Spleen (tissue), 11 donors: Measurements from ENCODE around the gene TDRD3. TPM values are rescaled to one million over a fixed set of nuclear protein-coding genes. Genes with fewer than 3 reads are reported as not detected.

Experiments
- DNase-seq: peaks from one replicate; pipeline ENCODE4 v3.0.0-alpha.2; 2020
- H3K27ac ChIP-seq, 8 donors: fragments of 200-600 bp; sonication (generic) in 7 of 8; 1 replicate in 4 of 8; 2 replicates in 4 of 8; pipeline versions ENCODE4 v1.5.0 to v1.8.0; 2016 to 2021; ENCODE audit warnings: inconsistent platforms in 4 of 8, mild to moderate bottlenecking in 4 of 8, moderate library complexity in 1 of 8
- H3K27me3 ChIP-seq, 7 donors: fragments of 200-600 bp; sonication (generic) in 6 of 7; replicated peaks in 1 of 7; 1 replicate in 4 of 7; 2 replicates in 3 of 7; pipeline versions ENCODE4 v1.5.0 to v1.8.0; 2016 to 2021; ENCODE audit warnings: inconsistent platforms in 3 of 7, mild to moderate bottlenecking in 1 of 7
- H3K36me3 ChIP-seq, 6 donors: fragments of 200-600 bp; sonication (generic) in 5 of 6; 1 replicate in 4 of 6; 2 replicates in 2 of 6; pipeline versions ENCODE4 v1.5.0 to v1.8.0; 2016 to 2021; ENCODE audit warnings: inconsistent platforms in 2 of 6
- H3K4me1 ChIP-seq, 6 donors: fragments of 200-600 bp; sonication (generic) in 5 of 6; 1 replicate in 3 of 6; 2 replicates in 3 of 6; pipeline versions ENCODE4 v1.5.0 to v1.8.0; 2016 to 2021; ENCODE audit warnings: inconsistent platforms in 3 of 6
- H3K4me3 ChIP-seq, 8 donors: fragments of 200-600 bp; sonication (generic) in 7 of 8; 1 replicate in 4 of 8; 2 replicates in 4 of 8; pipeline versions ENCODE4 v1.5.0 to v1.8.0; 2016 to 2021; ENCODE audit warnings: inconsistent platforms in 4 of 8, mild to moderate bottlenecking in 4 of 8, moderate library complexity in 2 of 8
- H3K9me3 ChIP-seq, 8 donors: fragments of 200-600 bp; sonication (generic) in 7 of 8; 1 replicate in 4 of 8; 2 replicates in 4 of 8; pipeline versions ENCODE4 v1.5.0 to v1.8.0; 2016 to 2021; ENCODE audit warnings: inconsistent platforms in 4 of 8
- CTCF ChIP-seq, 11 experiments: fragments of 200-600 bp in 7 of 11; fragments of 450-650 bp in 4 of 11; sonication (generic) in 4 of 11; IDR thresholded peaks in 8 of 11; conservative IDR thresholded peaks in 3 of 11; 1 replicate in 7 of 11; 2 replicates in 4 of 11; pipeline versions ENCODE4 v1.4.0 to v1.8.0; 2016 to 2021; ENCODE audit warnings: antibody characterized with exemption in 11 of 11, inconsistent platforms in 4 of 11, mild to moderate bottlenecking in 1 of 11
- POLR2A ChIP-seq, 3 donors: fragments of 450-650 bp; IDR thresholded peaks; one replicate each; pipeline ENCODE4 v1.5.1; 2017; ENCODE audit warnings: antibody characterized with exemption in 3 of 3, mild to moderate bottlenecking in 1 of 3
- POLR2AphosphoS5 ChIP-seq, 3 donors: sonication (generic); formaldehyde crosslinking; IDR thresholded peaks; one replicate each; pipeline ENCODE4 v1.5.1; 2017; ENCODE audit warnings: antibody characterized with exemption in 3 of 3
- WGBS, 5 donors: extraction: QIAGEN DNeasy Blood & Tissue Kit in 3 of 5; methylation state at CpG; one replicate each; pipeline versions ENCODE4 v1.1.5 to v1.1.7; 2013 to 2018; 5-methylcytosine and 5-hydroxymethylcytosine counted together
- intact Hi-C: fragments of 100-400 bp; cut with DNase I; formaldehyde crosslinking; loops from one replicate; pipeline ENCODE4 v1.15.0; 2023; ENCODE audit warnings: low total_unique reads
- polyA plus RNA-seq, 3 donors: library from polyadenylated mRNA; stranded (reverse); fragments of 200-250 nt; gene quantifications; one replicate each; pipeline ENCODE4 v1.2.1, GENCODE V29; 2013
- total RNA-seq, 7 donors: library from RNA; depleted of rRNA in 3 of 7; stranded (reverse); fragments of >200 nt in 3 of 7; fragmentation: NEBNext Ultra II Directional in 4 of 7; extraction: Animal tissue kit (Norgen Biotek cat#: 25700) in 4 of 7; gene quantifications; one replicate each; pipeline versions ENCODE4 v1.1.0 to v1.2.1, GENCODE V29; 2016 to 2021
- donor health status: healthy with polysubstance abuse.
- donor health status: DM: no; HTN: no; CAD: no; lungs with moderate emphysema.
- donor health status: DM: no; HTN: no; CAD: no.
- donor health status: Bipolar disorder and iron deficiency.
- donor health status: healthy.
- donor health status: DM: no; HTN: no; CAD: no.
- donor health status: DM: yes; HTN: yes; CAD: no.

Gene TDRD3
- total and polyA plus RNA-seq, 10 donors = 9.5 to 36.4 (median 23.1) TPM

DNA sequence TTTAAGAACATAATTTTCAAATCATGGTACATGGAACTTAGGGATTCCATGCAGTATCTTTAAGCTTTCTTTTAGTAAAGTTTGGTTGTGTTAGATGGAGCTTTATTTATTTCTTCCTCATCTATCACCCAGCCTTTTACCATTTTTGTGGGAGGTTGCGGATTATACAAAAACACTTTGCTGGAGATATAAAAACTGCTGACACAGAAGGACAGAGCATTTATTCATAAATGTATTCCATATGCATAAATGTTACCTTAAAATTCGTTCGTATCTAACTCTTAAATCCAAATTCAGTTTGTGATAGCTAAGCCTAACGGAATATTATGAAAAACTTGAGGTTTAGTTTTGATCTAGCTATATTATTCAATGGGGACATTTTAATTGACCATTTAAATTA lies 143.3 kb downstream of the TDRD3 start:
- no peaks in the 10 kb centered on the region for H3K4me1 ChIP-seq
- H3K27me3 ChIP-seq = no peaks in the 10 kb centered on the region
- no peak for DNase-seq
- H3K27ac ChIP-seq = no peak overlapping the region
- intact Hi-C loops = no loop called here
- peaks cover 0 to 28% (median 0%) of the 10 kb centered on the region in 6 donors for H3K36me3 ChIP-seq
- no peaks in the 10 kb centered on the region for H3K9me3 ChIP-seq
- TF ChIP-seq POLR2A (IDR thresholded peaks at IDR 0.05) (no peak), POLR2AphosphoS5 (IDR thresholded peaks at IDR 0.05) (no peak), CTCF (IDR thresholded peaks at IDR 0.05 in 8 of 11, conservative IDR thresholded peaks at IDR 0.05 in 3 of 11) (no peak)
- 94 to 99% (median 98%) methylated on average over 4 of the region's 4 CpGs for WGBS, 5 donors
- no peak overlapping the region for H3K4me3 ChIP-seq

DNA sequence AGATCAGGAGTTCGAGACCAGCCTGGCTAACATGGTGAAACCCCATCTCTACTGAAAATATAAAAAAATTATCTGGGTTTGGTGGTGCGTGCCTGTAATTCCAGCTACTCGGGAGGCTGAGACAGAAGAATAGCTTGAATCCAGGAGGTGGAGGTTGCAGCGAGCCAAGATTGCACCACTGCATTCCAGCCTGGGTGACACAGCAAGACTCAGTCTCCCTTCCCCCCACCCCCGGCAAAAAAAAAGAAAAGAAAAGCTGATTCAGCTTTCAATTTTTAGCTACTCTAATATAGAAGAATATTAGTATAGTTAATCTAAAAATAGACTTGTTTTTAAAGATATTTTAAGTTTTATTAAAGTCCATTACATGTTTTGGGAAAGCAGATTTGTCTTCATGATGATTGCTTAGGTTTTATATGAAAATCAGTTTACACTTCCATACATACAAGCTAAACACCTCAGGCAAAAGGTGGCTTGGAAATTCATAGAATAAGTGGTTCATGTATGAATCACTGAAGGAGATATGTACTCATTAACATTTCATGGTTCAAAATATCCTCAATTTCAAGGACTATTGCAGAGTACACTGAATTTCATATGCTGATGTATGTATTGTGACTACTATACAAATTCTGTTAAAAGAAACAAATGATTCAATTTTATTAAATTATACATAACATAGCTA lies 165.2 kb downstream of the TDRD3 start:
- intact Hi-C loops = no loop called here
- no peak for TF ChIP-seq POLR2AphosphoS5 (IDR thresholded peaks at IDR 0.05)
- no peak for TF ChIP-seq POLR2A (IDR thresholded peaks at IDR 0.05)
- no peak for TF ChIP-seq CTCF (IDR thresholded peaks at IDR 0.05 in 8 of 11, conservative IDR thresholded peaks at IDR 0.05 in 3 of 11)
- WGBS, 5 donors = 91 to 96% (median 94%) methylated on average over 5 of the region's 5 CpGs

GRCh38 chr13:60571571-60571970 lies 174.6 kb downstream of the TDRD3 start:
- H3K4me1 ChIP-seq = no peaks in the 10 kb centered on the region
- no peak overlapping the region for H3K4me3 ChIP-seq
- peaks cover 0 to 3% (median 0%) of the 10 kb centered on the region in 8 donors for H3K9me3 ChIP-seq
- DNase-seq = no peak
- TF ChIP-seq CTCF (IDR thresholded peaks at IDR 0.05 in 8 of 11, conservative IDR thresholded peaks at IDR 0.05 in 3 of 11) (no peak), POLR2A (IDR thresholded peaks at IDR 0.05) (no peak), POLR2AphosphoS5 (IDR thresholded peaks at IDR 0.05) (no peak)
- H3K36me3 ChIP-seq = peaks cover 2 to 59% (median 16%) of the 10 kb centered on the region in 6 donors
- H3K27me3 ChIP-seq = no peaks in the 10 kb centered on the region
- intact Hi-C loops = no loop called here
- H3K27ac ChIP-seq = no peak overlapping the region

More for the DNA sequence above, 165.2 kb downstream of the TDRD3 start:
- DNase-seq = no peak
- no peak overlapping the region for H3K4me3 ChIP-seq
- no peaks in the 10 kb centered on the region for H3K27me3 ChIP-seq
- H3K9me3 ChIP-seq = no peaks in the 10 kb centered on the region
- no peak overlapping the region for H3K27ac ChIP-seq
- no peaks in the 10 kb centered on the region for H3K4me1 ChIP-seq
- peaks cover 0 to 16% (median 2%) of the 10 kb centered on the region in 6 donors for H3K36me3 ChIP-seq

DNA sequence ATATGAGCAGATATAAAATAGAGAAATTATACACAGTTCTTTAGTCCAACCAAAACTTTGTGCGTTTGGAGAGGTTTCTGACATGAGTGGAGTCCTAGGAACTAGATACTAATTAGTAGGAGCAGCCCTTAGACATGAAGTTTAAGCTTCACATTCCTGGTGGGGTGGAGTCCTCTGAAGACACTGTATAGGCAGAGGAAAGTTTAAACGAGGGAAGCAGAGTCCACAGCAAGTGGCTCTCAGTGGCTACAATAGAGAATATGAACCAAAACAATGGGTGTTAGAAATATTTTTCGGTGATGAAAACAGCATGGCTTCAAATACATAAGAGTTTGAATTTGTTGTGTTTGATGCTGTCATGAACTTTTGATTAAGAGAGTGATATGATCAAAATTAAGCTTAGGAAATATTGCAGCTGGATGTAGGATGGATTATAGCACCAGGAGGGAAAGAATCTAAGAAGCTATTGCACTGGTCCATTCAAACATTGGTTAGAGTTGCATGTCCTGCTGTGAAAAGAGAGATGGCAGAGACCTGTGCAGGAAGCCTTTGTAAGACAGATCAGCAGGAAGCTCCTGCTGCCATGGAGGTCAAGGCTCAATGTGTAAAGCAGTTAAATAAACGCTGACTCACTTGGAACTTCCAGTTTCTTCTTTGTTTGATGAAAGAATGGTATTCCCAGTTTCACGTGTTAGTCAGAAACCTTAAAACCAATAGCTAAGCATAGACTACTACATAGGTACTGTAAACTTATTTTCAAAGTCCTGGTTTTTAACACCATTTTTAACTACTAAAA lies 175.2 kb downstream of the TDRD3 start:
- H3K4me3 ChIP-seq = no peak overlapping the region
- WGBS, 5 donors = 68 to 80% (median 71%) methylated on average over 5 of the region's 5 CpGs
- no peak overlapping the region for H3K27ac ChIP-seq
- H3K4me1 ChIP-seq = no peaks in the 10 kb centered on the region
- H3K36me3 ChIP-seq = peaks cover 2 to 55% (median 16%) of the 10 kb centered on the region in 6 donors
- H3K27me3 ChIP-seq = no peaks in the 10 kb centered on the region
- DNase-seq = no peak
- no peak for TF ChIP-seq POLR2A (IDR thresholded peaks at IDR 0.05)
- TF ChIP-seq POLR2AphosphoS5 (IDR thresholded peaks at IDR 0.05) = no peak
- TF ChIP-seq CTCF (IDR thresholded peaks at IDR 0.05 in 8 of 11, conservative IDR thresholded peaks at IDR 0.05 in 3 of 11) = no peak
- H3K9me3 ChIP-seq = peaks cover 0 to 3% (median 0%) of the 10 kb centered on the region in 8 donors
- intact Hi-C loops = no loop called here
